GM23338 (cell line): ENCODE measurements around the gene SEMA6D. TPM values are rescaled to one million over a fixed set of nuclear protein-coding genes. Genes with fewer than 3 reads are reported as not detected.

Experiments used
- ATAC-seq: fragments of 200-7000 bp; cut with Tn5 transposase; 3 replicates; pipeline ENCODE4 v1.9.1; 2020
- DNase-seq: peaks from one replicate; pipeline ENCODE4 v3.0.0-alpha.2; 2015; ENCODE audit warnings: low spot score
- H2AFZ ChIP-seq: fragments of 200-600 bp; sonication (generic); 2 replicates; pipeline ENCODE4 v1.8.0; 2016; ENCODE audit warnings: antibody characterized with exemption, mild to moderate bottlenecking, moderate library complexity
- H3F3A ChIP-seq: fragments of 200-600 bp; sonication (generic); replicated peaks from 2 replicates; pipeline ENCODE4 v1.8.0; 2017; ENCODE audit warnings: antibody characterized with exemption, mixed run types, low read depth
- H3K27ac ChIP-seq: fragments of 200-600 bp; sonication (generic); 2 replicates; pipeline ENCODE4 v1.6.1; 2016; ENCODE audit warnings: low read depth
- H3K27me3 ChIP-seq: fragments of 200-600 bp; sonication (generic); 2 replicates; pipeline ENCODE4 v1.8.0; 2016; ENCODE audit warnings: mild to moderate bottlenecking, mixed run types, moderate library complexity; ENCODE audit not compliant: insufficient read depth
- H3K36me3 ChIP-seq: fragments of 200-600 bp; sonication (generic); 2 replicates; pipeline ENCODE4 v1.8.0; 2016; ENCODE audit warnings: mild to moderate bottlenecking; ENCODE audit not compliant: insufficient read depth
- H3K4me1 ChIP-seq: fragments of 200-600 bp; sonication (generic); 2 replicates; pipeline ENCODE4 v1.8.0; 2016; ENCODE audit warnings: mild to moderate bottlenecking, moderate library complexity; ENCODE audit not compliant: insufficient read depth
- H3K4me2 ChIP-seq: fragments of 200-600 bp; sonication (generic); 2 replicates; pipeline ENCODE4 v1.7.1; 2017; ENCODE audit warnings: mixed run types
- H3K4me3 ChIP-seq: fragments of 200-600 bp; sonication (generic); 2 replicates; pipeline ENCODE4 v1.6.1; 2016; ENCODE audit warnings: mixed run types
- H3K79me2 ChIP-seq: fragments of 200-600 bp; sonication (generic); replicated peaks from 2 replicates; pipeline ENCODE4 v1.8.0; 2017; ENCODE audit warnings: mild to moderate bottlenecking; ENCODE audit not compliant: insufficient read depth
- H3K9me2 ChIP-seq: fragments of 200-600 bp; sonication (generic); 2 replicates; pipeline ENCODE4 v1.8.0; 2017; ENCODE audit not compliant: insufficient read depth
- H4K20me1 ChIP-seq: fragments of 200-600 bp; sonication (generic); replicated peaks from 2 replicates; pipeline ENCODE4 v1.8.0; 2017; ENCODE audit warnings: mild to moderate bottlenecking; ENCODE audit not compliant: insufficient read depth
- H3K27ac Mint-ChIP-seq: 2 replicates; pipeline ENCODE4 v1.8.0; 2020; ENCODE audit warnings: inconsistent platforms, mild to moderate bottlenecking, moderate library complexity, mixed read lengths
- H3K27me3 Mint-ChIP-seq: 3 replicates; pipeline ENCODE4 v1.8.0; 2022; ENCODE audit warnings: low read depth, mild to moderate bottlenecking, moderate library complexity, mixed read lengths, inconsistent platforms; ENCODE audit not compliant: insufficient read depth, poor library complexity
- H3K36me3 Mint-ChIP-seq: 3 replicates; pipeline ENCODE4 v1.8.0; 2021; ENCODE audit warnings: low read depth, mild to moderate bottlenecking, inconsistent platforms, moderate library complexity, mixed read lengths
- H3K4me1 Mint-ChIP-seq: 3 replicates; pipeline ENCODE4 v1.8.0; 2020; ENCODE audit warnings: mild to moderate bottlenecking, inconsistent platforms, mixed read lengths
- H3K4me3 Mint-ChIP-seq: 3 replicates; pipeline ENCODE4 v1.8.0; 2021; ENCODE audit warnings: moderate library complexity, mild to moderate bottlenecking, inconsistent platforms, mixed read lengths
- H3K9me3 Mint-ChIP-seq: 3 replicates; pipeline ENCODE4 v1.8.0; 2020; ENCODE audit warnings: moderate library complexity, mild to moderate bottlenecking, inconsistent platforms, mixed read lengths
- CREB1 ChIP-seq: fragments of 250-450 bp; sonication (Bioruptor Pico); IDR thresholded peaks from 2 replicates; pipeline ENCODE4 v1.5.0; 2020; ENCODE audit warnings: low read depth, mild to moderate bottlenecking, moderate library complexity
- ETS1 ChIP-seq: IDR thresholded peaks from 2 replicates; pipeline ENCODE4 v1.6.1; 2016; ENCODE audit warnings: antibody characterized with exemption
- EZH2 ChIP-seq: fragments of 200-600 bp; sonication (generic); IDR thresholded peaks from one replicate; pipeline ENCODE4 v1.8.0; 2017; ENCODE audit warnings: antibody characterized with exemption, mild to moderate bottlenecking, low read depth; ENCODE audit not compliant: unreplicated experiment
- EZH2phosphoT487 ChIP-seq: fragments of 200-600 bp; sonication (generic); IDR thresholded peaks from one replicate; pipeline ENCODE4 v1.8.1; 2018; ENCODE audit warnings: antibody characterized with exemption; ENCODE audit not compliant: unreplicated experiment
- JUNB ChIP-seq: IDR thresholded peaks from one replicate; pipeline ENCODE4 v1.6.1; 2016; ENCODE audit warnings: antibody characterized with exemption; ENCODE audit not compliant: unreplicated experiment
- NANOG ChIP-seq: IDR thresholded peaks from 2 replicates; pipeline ENCODE4 v1.6.1; 2016; ENCODE audit warnings: antibody characterized with exemption, borderline replicate concordance
- POLR2AphosphoS5 ChIP-seq: IDR thresholded peaks from 2 replicates; pipeline ENCODE4 v1.6.1; 2016; ENCODE audit warnings: antibody characterized with exemption, low read depth
- STAT1 ChIP-seq: IDR thresholded peaks from one replicate; pipeline ENCODE4 v1.6.1; 2016; ENCODE audit warnings: antibody characterized with exemption; ENCODE audit not compliant: unreplicated experiment
- ZNF114 ChIP-seq: fragments of 250-450 bp; sonication (Bioruptor Pico); IDR thresholded peaks from 2 replicates; pipeline ENCODE4 v1.5.0; 2020; ENCODE audit warnings: mild to moderate bottlenecking, moderate library complexity
- ZNF331 ChIP-seq: fragments of 250-450 bp; sonication (Bioruptor Pico); IDR thresholded peaks from 2 replicates; pipeline ENCODE4 v1.5.0; 2020; ENCODE audit warnings: low read depth, mild to moderate bottlenecking, moderate library complexity
- ZNF462 ChIP-seq: fragments of 250-450 bp; sonication (Bioruptor Pico); IDR thresholded peaks from 2 replicates; pipeline ENCODE4 v1.5.0; 2020; ENCODE audit warnings: mild to moderate bottlenecking, moderate library complexity
- polyA plus RNA-seq: library from polyadenylated mRNA; unstranded; fragments of >200 nt; fragmentation: Nextera tagmentation; extraction: Ambion mirVana; gene quantifications from 2 replicates; pipeline ENCODE4 v1.2.1, GENCODE V29; 2016
- total RNA-seq: library from RNA; depleted of rRNA; stranded (reverse); fragments of >200 nt; shearing (Covaris generic); gene quantifications from 2 replicates; pipeline ENCODE4 v1.2.3, GENCODE V29; 2014

SEMA6D gene
- total and polyA plus RNA-seq, 2 experiments from 2014 or later, result 0.37 to 0.97 TPM

- ATAC-seq (no peak), DNase-seq (no peak)
- peaks cover 10% of the 10 kb centered on the region; the same call in 2 of the 3 replicates for H3K9me3 Mint-ChIP-seq
- no peaks in the 10 kb centered on the region for H3F3A ChIP-seq
- H3K27ac Mint-ChIP-seq, result no peak overlapping the region
- H2AFZ ChIP-seq, result no peak overlapping the region
- H3K36me3 ChIP-seq, result no peaks in the 10 kb centered on the region
- no peaks in the 10 kb centered on the region for H3K79me2 ChIP-seq
- peaks cover 3% of the 10 kb centered on the region; the same call in 1 of the 2 replicates for H3K9me2 ChIP-seq
- no peak overlapping the region for H3K4me2 ChIP-seq
- H3K36me3 Mint-ChIP-seq, result peaks cover 9% of the 10 kb centered on the region
- H3K27ac ChIP-seq, result no peak overlapping the region
- no peaks in the 10 kb centered on the region for H3K27me3 ChIP-seq
- H3K4me3 Mint-ChIP-seq, result no peak overlapping the region
- peaks cover 14% of the 10 kb centered on the region for H3K4me1 ChIP-seq
- H4K20me1 ChIP-seq, result no peaks in the 10 kb centered on the region
- no peak for TF ChIP-seq ZNF331 (CRISPR knock-in tag)
- TF ChIP-seq STAT1, result no peak
- no peak for TF ChIP-seq CREB1 (CRISPR knock-in tag)
- no peak for TF ChIP-seq EZH2phosphoT487
- no peak for TF ChIP-seq ETS1
- no peak for TF ChIP-seq ZNF462 (CRISPR knock-in tag)
- no peak for TF ChIP-seq POLR2AphosphoS5
- TF ChIP-seq ZNF114 (CRISPR knock-in tag), result no peak
- TF ChIP-seq NANOG, result no peak
- TF ChIP-seq EZH2, result no peak
- no peak for TF ChIP-seq JUNB
- H3K4me1 Mint-ChIP-seq, result peaks cover 20% of the 10 kb centered on the region
- no peak overlapping the region for H3K4me3 ChIP-seq
- H3K27me3 Mint-ChIP-seq, result peaks cover 4% of the 10 kb centered on the region
These were observed 42.6 kb upstream of the SEMA6D start for GRCh38 chr15:47674586-47675232.
